GM03348 (cell line): Measurements from ENCODE around the gene POLR3GL.

Source experiments
- DNase-seq: peaks from one replicate; pipeline ENCODE4 v3.0.0; 2012; ENCODE audit warnings: low spot score

The POLR3GL gene

DNA sequence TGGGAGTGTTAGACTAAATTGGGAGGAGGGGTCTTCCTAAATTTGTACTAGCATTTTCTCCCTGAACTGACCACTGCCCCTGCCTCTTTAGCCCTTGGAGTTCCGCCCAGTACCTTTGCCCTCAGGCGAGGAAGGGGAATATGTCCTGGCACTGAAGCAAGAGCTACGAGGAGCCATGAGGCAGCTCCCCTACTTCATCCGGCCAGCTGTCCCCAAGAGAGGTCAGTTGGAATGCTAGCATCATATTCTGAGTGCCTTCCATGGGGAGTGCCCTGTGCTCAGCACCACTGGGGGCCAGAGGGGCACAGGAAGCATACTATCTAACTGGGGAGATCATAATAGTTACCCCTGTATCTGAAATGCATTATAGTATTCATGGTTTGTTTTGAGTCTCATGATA, 10.7 kb downstream of the POLR3GL start:
- no peak for DNase-seq

DNA sequence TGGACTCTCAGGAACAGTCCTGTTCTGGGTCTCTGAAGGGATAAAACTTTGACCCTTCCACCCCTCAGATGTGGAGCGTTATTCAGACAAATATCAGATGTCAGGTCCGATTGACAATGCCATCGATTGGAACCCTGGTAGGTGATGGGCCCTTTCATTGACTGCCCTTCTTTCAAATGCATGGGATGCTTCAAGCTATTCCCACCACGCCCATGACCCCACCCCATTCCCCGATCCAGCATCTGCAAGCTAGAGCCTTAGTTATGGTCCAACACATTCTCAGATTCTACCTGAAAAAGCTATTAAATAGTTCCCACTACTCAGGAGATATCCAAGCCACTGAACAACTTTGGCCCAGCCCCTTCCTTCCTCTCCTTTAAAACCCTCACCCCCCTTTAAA, 12.5 kb downstream of the POLR3GL start:
- DNase-seq: no peak

DNA sequence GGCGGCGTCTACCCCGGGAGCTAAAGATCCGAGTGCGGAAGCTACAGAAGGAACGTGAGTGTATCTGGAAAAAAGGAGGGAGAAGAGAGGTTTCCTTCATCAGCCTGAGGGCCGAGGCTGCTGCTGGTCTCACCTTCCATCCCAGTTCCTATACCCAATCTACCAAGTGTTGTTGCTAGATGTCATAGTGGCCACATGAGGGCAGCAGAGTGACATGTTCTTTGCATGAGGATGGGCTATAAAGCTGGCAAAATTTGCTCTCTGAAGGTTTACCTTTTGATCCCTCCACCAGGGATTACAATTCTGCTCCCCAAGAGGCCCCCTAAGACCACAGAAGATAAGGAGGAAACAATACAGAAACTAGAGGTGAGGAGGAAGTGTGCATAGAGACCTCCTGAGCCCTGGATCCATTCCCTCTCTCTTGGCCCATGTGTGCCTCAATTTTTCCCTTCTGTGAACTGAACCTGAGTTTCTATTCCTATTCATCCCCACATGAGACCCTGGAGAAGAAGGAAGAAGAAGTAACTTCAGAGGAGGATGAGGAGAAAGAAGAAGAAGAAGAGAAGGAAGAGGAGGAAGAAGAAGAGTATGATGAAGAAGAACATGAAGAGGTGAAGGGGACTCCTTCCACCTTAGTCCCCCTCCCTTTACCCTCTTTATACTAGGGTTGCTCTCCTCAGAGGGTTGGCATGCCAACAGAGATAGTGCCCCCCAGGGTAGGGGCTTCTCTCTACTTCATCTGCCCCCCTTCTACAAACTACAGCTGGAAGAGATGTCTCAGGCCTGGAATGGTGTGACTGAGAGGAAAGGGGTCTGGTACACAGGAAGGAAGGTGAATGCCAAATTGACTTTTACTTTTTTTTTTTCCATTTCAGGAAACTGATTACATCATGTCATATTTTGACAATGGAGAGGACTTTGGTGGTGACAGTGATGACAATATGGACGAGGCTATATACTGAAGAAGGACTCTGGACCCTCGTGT, 13.3 kb downstream of the POLR3GL start:
- peak; percentile 77 for DNase-seq

- DNase-seq: no peak
Measured at GRCh38 chr1:145978471-145978853, 14.0 kb downstream of the POLR3GL start.

DNA sequence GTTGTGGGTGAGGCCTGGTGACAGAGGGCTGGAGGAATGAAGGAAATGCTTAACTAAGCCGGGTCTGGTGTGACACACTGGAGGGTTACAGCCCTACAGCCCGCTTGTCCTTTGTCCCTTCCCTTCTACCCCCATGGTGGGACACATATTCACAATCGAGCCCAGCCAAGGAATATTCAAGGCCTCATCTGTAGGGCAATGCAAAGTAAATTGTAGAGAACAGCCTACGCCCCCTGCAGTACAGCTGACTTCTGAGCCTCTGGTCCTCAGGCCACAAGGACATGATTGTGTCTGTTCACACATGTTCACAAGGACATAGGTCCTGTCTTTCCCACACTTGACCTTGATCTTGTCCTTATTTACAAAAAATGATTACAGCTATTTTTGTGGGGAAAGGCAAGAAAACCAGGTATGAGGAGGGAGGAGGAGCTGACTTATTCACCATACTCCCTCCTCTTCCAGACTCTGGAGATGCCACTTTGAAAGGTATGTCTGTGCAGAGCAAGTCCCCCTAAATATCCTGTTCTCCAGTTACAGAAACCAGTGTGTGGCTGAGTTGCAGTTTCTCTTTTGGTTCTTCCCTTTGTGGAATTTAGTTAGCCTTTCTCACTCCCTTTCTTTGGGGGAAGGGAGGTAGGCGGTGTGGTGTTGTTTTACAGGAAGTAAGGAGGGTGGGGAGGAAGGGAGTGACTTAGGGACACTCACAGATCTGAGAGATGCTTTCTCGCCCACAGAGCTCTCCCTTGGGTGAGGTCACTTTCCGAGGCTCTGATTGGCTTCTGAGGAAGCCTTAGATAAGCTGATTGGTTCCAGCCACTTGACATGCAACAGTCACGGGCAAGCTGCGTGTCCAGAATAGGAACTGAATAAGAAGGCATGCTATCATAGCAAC, 14.6 kb downstream of the POLR3GL start:
- peak; percentile 94 for DNase-seq

- DNase-seq: no peak
Measured at GRCh38 chr1:145979746-145980456, 15.4 kb downstream of the POLR3GL start.

GRCh38 chr1:145980457-145980994, 16.0 kb downstream of the POLR3GL start:
- no peak for DNase-seq

- DNase-seq: no peak
Measured at GRCh38 chr1:145982010-145982723, 17.7 kb downstream of the POLR3GL start.

- DNase-seq: no peak
Measured at GRCh38 chr1:145983206-145983675, 18.8 kb downstream of the POLR3GL start.

- DNase-seq: no peak
Measured at GRCh38 chr1:145983960-145984830, 19.7 kb downstream of the POLR3GL start.

DNA sequence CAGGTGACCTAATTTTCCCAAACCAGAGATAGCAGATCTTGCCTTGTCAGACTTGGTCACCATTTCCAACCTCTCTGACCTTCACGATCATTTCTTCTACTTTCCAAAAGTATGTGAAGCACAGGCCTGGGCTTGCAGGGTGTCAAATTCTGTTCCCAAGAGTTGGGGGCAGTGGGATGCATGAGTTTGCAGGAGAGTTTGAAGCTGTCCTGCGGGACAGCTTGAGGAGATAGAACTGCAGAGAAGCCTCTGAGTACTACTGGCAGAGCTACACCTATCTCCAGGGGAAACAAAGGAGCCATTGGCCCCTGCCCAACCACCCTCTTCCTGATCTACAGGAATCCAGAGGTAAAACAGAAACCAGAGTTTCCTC, 20.6 kb downstream of the POLR3GL start:
- DNase-seq: no peak

DNA sequence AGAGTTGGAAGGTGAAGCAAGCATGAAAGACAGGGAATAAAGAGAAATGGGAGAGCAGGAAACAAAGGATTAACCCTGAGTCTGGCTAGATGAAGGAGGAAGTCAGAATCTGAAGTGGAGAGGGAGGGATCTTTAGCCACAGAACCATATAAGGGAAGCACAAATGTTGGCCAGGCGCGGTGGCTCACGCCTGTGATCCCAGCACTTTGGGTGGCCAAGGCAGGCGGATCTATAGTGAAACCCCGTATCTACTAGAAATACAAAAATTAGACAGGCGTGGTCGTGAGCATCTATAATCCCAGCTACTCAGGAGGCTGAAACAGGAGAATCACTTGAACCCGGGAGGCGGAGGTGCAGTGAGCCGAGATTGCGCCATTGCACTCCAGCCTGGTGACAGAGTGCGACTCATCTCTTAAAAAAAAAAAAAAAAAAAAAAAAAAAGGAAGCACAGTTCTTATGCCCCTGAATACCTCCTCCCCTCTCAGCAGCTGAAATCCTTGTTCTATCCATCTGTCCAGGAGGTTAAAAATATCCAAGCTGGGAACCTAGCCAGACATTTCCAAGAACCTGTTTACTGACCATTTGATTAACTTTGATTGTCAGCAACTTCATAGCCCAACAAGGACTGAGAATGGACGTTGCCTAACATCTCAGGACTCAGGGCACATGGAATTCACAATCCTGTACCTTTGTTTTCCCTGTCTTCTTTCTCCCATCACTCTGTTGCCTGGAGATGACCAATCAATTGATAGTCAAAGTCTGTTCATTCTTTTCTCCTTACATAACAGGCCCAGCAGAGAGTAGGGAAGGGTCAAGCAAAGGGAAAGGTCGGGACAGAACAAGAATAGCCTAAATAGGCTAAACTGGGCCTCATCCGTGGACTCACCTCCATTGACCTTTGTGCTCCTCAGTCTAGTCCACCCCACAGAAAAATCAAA, 21.3 kb downstream of the POLR3GL start:
- no peak for DNase-seq

- DNase-seq: no peak
Measured at GRCh38 chr1:145986551-145986950, 22.1 kb downstream of the POLR3GL start.

- no peak for DNase-seq
Measured at GRCh38 chr1:145987926-145988325, 23.4 kb downstream of the POLR3GL start.

- DNase-seq: no peak
Measured at GRCh38 chr1:145988773-145989172, 24.3 kb downstream of the POLR3GL start.

- DNase-seq: no peak
Measured at GRCh38 chr1:145990249-145990855, 25.9 kb downstream of the POLR3GL start.

DNA sequence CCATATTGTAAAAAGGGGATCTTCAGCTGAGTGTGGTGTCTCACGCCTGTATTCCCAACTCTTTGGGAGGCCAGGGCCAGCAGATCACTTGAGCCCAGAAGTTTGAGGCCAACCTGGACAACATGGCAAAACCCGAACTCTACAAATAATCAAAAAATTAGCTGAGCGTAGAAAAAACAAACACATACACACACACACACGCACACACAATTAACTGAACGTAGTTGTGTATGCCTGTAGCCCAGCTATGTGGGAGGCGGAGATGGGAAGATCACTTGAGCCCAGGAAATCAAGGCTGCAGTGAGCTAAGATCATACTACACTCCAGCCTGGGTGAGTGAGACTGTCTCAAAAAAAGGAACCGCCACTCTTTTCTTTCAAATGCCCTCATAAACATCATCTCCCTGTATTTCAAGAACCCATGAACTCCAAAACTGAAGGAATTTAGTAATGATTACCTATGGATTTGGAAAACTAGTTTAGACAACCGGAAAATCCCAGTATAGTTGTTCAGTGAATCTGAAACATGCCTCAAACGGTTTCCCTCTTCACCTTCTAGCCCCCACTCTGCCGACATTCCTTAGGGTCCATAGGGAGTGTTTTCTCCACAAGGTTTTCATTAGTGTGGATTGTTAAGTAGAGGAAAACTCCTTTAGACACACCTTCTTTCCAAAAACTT, 27.4 kb downstream of the POLR3GL start:
- DNase-seq: no peak

- DNase-seq: no peak
Measured at GRCh38 chr1:145992502-145992936, 28.0 kb downstream of the POLR3GL start.
